Tibial artery (tissue), 4 donors: ENCODE results near the gene PLPP3.

Experiments
- DNase-seq, 2 donors: peaks; one replicate each; pipeline ENCODE4 v3.0.0-alpha.2; 2019
- H3K27ac ChIP-seq, 2 donors: fragments of 200-600 bp; sonication (generic) in 1 of 2; 1 replicate in 1 of 2; 2 replicates in 1 of 2; pipeline ENCODE4 v1.5.1; 2018 to 2019; ENCODE audit warnings: mild to moderate bottlenecking in 1 of 2
- H3K27me3 ChIP-seq, 2 donors: fragments of 200-600 bp; sonication (generic) in 1 of 2; one replicate each; pipeline versions ENCODE4 v1.5.1 to v1.6.0; 2016 to 2019
- H3K36me3 ChIP-seq, 3 donors: fragments of 200-600 bp; sonication (generic) in 2 of 3; one replicate each; pipeline ENCODE4 v1.5.1; 2016 to 2019; ENCODE audit warnings: mild to moderate bottlenecking in 2 of 3
- H3K4me1 ChIP-seq, 4 donors: fragments of 200-600 bp; sonication (generic) in 2 of 4; 1 replicate in 3 of 4; 2 replicates in 1 of 4; pipeline ENCODE4 v1.5.1; 2016 to 2019
- H3K4me3 ChIP-seq, 2 donors: fragments of 200-600 bp; sonication (generic) in 1 of 2; 1 replicate in 1 of 2; 2 replicates in 1 of 2; pipeline ENCODE4 v1.5.1; 2018 to 2019; ENCODE audit warnings: mild to moderate bottlenecking in 2 of 2
- H3K9me3 ChIP-seq, 3 donors: fragments of 200-600 bp; sonication (generic) in 1 of 3; one replicate each; pipeline ENCODE4 v1.5.1; 2016 to 2019
- CTCF ChIP-seq, 2 experiments: fragments of 200-600 bp in 1 of 2; fragments of 450-650 bp in 1 of 2; IDR thresholded peaks; one replicate each; pipeline ENCODE4 v1.5.1; 2017 to 2019; ENCODE audit warnings: antibody characterized with exemption in 2 of 2, mild to moderate bottlenecking in 1 of 2, moderate library complexity in 1 of 2
- intact Hi-C: fragments of 100-400 bp; cut with DNase I; formaldehyde crosslinking; loops from one replicate; pipeline ENCODE4 v1.15.0; 2023; ENCODE audit warnings: low total_unique reads

Gene PLPP3

DNA sequence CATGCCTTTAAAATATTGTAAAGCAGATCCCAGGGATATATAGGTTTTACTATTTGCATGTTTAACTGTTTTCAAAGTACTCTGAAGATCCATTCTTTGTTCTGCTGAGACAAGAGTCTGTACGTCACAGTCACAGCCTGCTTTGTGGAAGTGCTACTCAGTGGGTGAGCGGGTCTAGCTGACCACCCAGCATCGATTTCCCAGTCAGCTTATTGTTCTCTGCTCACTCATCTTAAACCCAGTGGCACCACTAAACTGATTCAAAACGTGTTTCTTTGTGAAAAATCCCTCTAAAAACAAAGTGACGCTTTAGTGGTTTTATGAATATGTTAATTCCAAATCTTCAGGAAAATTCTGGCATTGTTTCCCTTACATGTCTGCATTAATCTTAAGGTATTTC is 12.4 kb downstream of the PLPP3 start:
- no peak for DNase-seq
- Histone ChIP-seq H3K36me3 (no peaks in the 10 kb centered on the region), H3K4me3 (no peak overlapping the region), H3K4me1 (peaks cover 0 to 83% (median 36%) of the 10 kb centered on the region in 4 donors), H3K27me3 (no peaks in the 10 kb centered on the region), H3K27ac (no peak overlapping the region), H3K9me3 (no peaks in the 10 kb centered on the region)
- intact Hi-C loops = no loop called here
- TF ChIP-seq CTCF (IDR thresholded peaks at IDR 0.05) = no peak

GRCh38 chr1:56566061-56566744 is 13.2 kb downstream of the PLPP3 start:
- Histone ChIP-seq H3K4me3 (no peak overlapping the region), H3K4me1 (peaks cover 0 to 83% (median 38%) of the 10 kb centered on the region in 4 donors), H3K9me3 (no peaks in the 10 kb centered on the region), H3K27ac (no peak overlapping the region), H3K36me3 (no peaks in the 10 kb centered on the region), H3K27me3 (no peaks in the 10 kb centered on the region)
- TF ChIP-seq CTCF (IDR thresholded peaks at IDR 0.05) = no peak
- intact Hi-C loops = no loop called here
- no peak for DNase-seq

DNA sequence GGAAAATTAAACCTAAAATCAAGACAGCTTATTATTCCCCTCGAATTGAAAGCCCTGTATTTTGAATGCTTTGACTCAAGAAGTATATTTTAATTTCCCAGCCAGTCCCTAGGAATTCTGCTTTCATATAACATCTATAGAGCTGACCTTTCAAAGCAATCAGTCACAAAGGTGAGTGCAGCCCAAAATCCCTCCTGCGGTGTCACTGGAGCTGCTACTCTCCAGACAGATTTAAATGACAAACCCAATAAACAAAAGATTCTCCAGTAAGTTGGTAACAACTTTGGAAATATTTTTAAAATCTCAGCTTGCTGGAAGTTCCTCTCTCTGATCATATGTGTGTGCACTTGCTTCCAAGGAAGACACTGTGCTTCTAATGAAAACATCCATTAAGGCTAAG is 14.7 kb downstream of the PLPP3 start:
- no peak for TF ChIP-seq CTCF (IDR thresholded peaks at IDR 0.05)
- Histone ChIP-seq H3K4me1 (peaks cover 0 to 74% (median 33%) of the 10 kb centered on the region in 4 donors), H3K4me3 (no peak overlapping the region), H3K9me3 (no peaks in the 10 kb centered on the region), H3K27me3 (no peaks in the 10 kb centered on the region), H3K36me3 (no peaks in the 10 kb centered on the region), H3K27ac (no peak overlapping the region)
- DNase-seq = no peak
- intact Hi-C loops = no loop called here

GRCh38 chr1:56563568-56563967 is 15.8 kb downstream of the PLPP3 start:
- H3K27ac ChIP-seq = no peak overlapping the region
- no peak for TF ChIP-seq CTCF (IDR thresholded peaks at IDR 0.05)
- H3K27me3 ChIP-seq = no peaks in the 10 kb centered on the region
- no peaks in the 10 kb centered on the region for H3K36me3 ChIP-seq
- H3K4me1 ChIP-seq = peaks cover 0 to 69% (median 30%) of the 10 kb centered on the region in 4 donors
- H3K9me3 ChIP-seq = no peaks in the 10 kb centered on the region
- DNase-seq = no peak
- intact Hi-C loops = no loop called here
- no peak overlapping the region for H3K4me3 ChIP-seq

DNA sequence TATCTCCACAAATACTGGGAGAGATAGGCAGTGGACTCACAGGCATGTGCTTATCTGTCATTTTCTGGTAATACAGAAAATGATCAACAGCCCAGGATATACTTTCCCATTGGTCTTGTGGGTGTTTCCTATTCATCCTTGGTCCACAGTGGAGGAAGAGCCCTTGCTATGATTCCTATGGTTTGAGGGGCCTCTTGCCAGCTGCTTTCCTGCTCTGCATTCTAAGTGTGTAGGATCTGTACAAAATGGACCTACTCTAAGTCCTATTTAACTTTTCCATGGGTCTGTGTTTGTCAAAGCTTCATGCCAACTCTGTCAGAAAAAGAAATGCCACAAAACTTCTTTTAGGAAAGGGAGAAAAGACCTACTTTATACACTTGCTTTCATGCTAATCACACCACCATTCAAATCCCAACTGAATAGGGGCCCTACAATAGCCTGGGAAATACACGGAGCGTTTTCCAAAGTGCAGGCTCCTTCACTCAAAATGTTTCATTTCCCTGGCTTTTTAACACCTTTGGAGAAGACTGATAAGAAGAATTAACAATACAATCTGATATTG is 16.4 kb downstream of the PLPP3 start:
- DNase-seq = no peak
- no peak overlapping the region for H3K27ac ChIP-seq
- H3K27me3 ChIP-seq = no peaks in the 10 kb centered on the region
- peaks cover 0 to 73% (median 30%) of the 10 kb centered on the region in 4 donors for H3K4me1 ChIP-seq
- intact Hi-C loops = no loop called here
- H3K4me3 ChIP-seq = no peak overlapping the region
- no peaks in the 10 kb centered on the region for H3K36me3 ChIP-seq
- H3K9me3 ChIP-seq = no peaks in the 10 kb centered on the region
- TF ChIP-seq CTCF (IDR thresholded peaks at IDR 0.05) = no peak
